Left kidney (tissue), 2 donors: ENCODE measurements around the gene LDLRAD4. TPM values are rescaled to one million over a fixed set of nuclear protein-coding genes. Genes with fewer than 3 reads are reported as not detected.

Experiments
- DNase-seq: peaks from one replicate; pipeline ENCODE4 v3.0.0-alpha.2; 2013
- polyA plus RNA-seq: library from polyadenylated mRNA; unstranded; fragments of 120-200 nt; gene quantifications from one replicate; pipeline ENCODE4 v1.2.1, GENCODE V29; 2013; ENCODE audit not compliant: insufficient read length

The LDLRAD4 gene
- polyA plus RNA-seq, 1 donor, result 9.7 TPM

DNA sequence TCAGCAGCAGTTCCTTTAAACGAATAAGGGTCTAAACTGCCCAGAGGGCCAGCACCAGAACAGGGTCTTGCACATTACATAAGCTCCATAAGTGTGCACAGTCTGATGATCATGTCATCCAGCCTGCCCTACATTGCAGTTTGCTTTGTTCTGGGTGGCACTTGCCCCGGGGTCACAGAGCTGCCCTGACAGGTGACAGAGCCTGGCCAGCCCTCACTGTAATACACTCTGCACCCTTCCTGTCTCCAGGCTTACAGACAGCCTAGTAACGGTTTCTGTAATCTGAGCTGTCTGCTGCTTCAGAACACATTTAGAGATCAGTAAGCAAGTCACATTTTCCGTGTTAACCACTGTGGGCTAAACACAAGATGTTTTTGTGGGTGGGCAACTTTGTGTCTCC, 294.5 kb downstream of the LDLRAD4 start:
- DNase-seq, result no peak

DNA sequence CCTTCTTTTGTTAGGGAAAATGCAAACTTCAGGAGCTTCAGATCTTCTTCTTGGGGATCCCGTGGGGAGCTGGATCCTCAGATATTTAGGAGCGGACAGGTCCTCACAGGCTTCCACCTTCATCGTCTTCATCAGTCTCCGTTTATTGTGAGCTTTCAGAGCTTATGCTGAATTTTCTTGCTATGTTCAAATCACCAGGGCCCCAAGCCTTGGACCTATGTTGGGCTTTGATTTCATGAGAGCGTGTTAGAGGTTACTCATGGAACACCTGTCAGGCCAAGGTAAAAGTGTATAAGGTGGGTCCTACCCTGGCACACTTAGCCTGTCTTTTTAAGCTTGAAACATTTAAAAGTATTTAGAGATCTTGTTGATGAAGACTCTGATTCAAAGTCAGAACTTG, 294.9 kb downstream of the LDLRAD4 start:
- DNase-seq, result no peak

DNA sequence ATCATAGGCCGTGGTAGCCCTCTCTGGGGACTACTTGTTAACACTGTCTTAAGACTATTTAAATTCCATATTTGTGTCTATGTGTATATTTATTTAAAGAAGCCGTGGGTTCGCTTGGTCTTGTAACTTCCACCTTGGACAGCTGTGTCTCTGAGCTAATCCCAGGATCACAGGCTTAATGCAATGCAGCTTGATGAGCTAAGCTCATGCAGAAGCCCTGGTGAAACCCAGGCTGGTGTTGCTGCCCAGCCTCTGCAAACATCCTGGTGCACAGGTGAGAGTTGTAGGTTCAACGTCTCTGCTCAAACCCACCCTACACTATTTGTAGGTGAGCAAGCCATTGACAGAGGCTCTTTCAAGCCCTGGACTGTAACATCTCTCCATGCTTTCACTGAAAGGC, 296.0 kb downstream of the LDLRAD4 start:
- no peak for DNase-seq

DNA sequence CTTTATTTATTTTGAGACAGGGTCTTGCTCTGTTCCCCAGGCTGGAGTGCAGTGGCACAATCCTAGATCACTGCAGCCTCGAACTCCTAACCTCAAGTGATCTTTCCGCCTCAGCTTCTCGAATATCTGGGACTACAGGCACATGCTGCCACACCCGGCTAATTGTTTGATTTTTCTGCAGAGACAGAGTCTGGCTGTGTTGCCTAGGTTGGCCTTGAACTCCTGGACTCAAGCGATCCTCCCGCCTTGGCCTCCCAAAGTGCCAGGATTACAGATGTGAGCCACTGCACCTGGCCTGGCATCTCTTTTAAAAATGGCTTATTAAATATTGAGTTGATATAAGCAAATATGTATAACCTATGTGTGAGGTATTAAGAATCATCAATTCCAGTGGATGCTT, 298.3 kb downstream of the LDLRAD4 start:
- no peak for DNase-seq

DNA sequence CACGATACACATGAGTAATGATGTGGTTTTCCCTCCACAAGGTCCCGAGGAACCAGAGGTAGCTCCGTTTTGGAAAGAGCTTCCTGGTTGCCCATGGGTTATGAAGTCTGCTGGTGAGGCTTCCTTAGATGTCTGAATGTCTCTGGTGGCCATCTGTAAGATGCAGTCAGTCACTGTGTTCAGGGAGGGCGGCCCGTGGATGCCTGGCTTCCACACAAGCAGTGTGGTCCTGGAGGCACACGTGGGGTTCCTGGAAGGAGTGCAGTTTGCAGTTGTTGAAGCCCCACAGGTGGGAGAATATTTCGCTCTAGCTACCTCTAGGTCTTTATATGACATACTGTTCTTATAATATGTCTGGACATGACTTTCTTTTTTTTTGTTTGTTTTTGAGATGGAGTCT, 298.8 kb downstream of the LDLRAD4 start:
- DNase-seq, result no peak

DNA sequence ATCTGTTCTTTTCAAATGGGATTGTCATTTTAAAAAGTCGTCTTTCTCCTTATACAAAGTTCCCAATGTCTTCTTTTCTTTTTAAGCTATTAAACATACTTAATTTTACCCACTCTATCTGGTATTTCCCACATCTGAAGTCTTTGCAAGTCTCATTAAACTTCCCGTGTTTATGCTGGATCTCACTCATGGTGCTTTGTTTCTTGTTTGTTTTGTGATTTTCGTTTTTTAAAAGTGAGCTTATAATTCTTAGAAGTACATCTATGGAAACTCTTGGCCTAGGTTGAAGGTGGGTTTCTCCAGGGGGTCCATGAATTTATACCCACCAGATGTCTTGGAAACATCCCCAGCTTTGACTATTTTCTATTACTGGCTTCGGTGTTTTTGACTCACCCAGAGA, 299.8 kb downstream of the LDLRAD4 start:
- no peak for DNase-seq

DNA sequence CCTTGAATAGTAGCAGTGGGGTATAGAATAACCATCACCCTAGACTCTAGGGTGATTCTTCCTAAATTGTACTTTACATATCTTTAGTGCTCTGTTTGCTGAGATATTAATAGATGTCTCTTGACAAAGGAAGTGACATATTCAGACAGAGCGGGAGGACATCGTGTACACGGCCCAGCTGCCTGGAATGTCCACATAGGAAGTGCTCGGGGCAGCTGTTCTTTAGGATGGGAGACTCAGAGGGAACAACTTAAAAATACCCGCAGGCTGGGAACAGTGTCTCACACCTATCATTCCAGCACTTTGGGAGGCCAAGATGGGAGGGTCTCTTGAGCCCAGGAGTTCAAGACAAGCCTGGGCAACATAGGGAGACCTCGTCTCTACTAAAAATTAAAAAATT, 301.7 kb downstream of the LDLRAD4 start:
- no peak for DNase-seq

DNA sequence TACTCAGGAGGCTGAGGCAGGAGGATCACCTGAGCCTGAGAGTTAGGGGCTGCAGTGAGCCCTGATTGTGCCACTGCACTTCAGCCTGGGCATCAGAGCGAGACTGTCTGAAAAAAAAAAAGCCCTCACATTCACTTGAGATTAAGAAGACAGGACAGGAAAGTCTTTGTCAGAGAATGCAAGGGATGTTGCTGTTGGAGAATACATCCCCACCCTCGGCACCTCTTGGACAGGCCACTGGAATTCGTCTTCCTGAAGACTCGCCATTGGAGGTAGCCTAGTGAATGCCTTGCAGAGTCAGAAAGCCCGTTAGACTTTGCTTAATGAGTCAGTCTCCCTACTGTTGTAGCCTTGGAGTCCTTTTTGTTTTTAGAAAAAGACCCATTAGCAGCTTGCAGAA, 302.2 kb downstream of the LDLRAD4 start:
- no peak for DNase-seq

DNA sequence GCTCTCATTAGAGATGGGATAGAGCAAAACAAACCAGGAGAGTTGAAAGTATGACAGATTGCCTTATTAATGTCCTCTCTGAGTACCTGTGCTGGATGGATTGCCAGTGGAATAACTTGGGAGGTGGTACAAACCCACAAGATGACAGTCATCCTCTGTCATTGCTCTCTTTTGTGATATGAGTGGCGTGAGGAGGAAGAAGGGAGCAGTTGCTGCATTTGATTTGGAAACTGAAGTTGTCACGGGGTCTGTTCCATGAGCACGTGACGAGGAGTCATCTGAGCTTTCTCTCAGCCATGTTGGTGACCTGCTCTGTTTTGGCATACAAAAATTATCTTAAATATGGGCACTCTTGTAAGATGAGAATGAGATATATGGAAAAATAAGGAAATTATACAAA, 302.9 kb downstream of the LDLRAD4 start:
- no peak for DNase-seq

DNA sequence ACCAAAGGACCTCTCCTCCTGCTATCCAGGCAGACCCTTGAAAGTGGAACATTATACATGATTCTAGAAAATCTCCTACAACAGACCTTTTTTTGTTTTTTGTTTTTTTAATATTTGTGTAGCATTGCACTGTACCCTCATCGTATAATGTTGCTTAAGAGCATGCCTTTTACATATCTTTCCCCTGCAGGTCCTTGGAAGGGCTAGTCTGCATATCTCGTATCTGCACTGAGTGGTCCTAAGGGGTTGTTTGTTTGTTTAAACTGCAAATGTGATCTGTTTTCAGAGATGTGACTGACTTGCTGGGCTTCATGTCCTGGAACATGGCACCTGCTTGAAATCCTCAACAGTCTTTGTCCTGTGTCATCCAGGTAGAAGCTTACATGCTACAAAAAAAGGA, 303.7 kb downstream of the LDLRAD4 start:
- DNase-seq, result no peak

DNA sequence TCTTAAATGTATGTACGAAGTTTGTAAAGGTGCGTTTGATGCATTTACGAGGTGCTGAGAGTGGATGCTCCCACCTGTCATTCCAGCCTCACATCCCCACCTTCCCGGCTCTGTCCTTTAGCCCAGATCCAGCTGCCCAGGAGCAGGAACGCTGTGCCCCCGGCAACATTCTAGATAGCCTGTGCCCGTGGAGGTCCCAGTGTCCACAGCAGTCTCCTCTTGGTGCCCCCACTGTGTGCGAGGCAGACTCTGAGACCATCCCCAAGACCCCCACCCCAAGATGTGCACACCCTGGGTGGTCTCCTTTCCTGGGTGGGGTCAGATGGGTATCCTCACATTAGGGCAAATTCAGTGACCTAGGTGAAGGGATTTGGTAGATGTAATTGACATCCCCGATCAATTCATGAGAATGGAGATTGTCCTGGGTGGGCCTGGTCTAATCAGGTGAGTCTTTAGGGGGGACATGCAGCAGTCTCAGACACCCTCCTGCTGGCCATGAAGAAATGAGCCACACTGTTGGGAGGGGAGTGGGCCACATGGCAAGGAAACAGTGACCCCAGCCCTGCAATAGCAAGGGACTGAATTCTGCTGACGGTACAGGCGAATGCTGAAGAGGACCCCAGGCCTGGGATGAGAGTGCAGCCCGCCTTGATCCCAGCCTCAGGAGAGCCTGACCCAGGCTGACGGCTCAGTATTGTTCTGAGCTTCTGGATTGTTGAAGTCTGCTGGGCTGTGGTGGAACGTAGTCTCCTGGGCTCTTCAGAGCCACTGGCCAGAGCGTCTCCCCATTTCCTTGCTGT, 304.5 kb downstream of the LDLRAD4 start:
- DNase-seq, result no peak

DNA sequence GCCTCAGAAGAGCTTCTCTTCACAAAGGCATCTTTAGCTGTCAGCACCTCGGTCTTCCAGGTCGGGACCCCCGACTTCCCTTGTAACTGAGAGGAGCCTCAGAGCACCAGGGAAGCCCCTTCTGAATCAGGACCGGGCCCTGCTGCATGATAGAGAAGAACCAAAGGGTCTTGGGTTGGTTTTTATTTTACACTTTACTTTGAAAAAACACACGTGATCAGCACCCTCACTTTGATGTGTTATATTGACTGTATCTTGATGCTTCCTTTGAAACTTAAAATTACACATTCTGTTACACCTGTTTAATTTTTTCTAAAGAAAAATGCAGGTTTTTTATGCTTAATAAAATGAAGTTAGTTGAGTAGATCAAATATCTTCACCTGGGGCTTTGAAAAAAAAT, 305.5 kb downstream of the LDLRAD4 start:
- no peak for DNase-seq

DNA sequence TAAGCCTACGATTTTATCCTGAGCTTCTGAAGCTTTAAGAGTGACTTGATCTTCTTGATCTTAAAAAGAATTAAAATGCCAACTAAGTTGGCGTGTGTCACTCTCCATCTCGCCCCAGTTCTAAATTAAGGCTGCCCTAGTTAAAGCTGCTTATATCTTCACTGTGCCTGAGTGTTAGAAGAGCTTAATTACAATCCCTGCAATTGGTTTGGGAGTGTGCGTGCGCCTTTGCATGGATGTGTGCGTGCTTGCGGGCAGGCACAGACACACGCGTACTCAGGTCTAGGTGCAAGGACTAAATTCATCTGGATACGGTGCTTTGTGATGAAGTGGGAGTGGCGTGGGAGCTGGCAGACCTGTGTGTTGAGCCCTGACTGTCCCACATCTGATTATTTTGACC, 306.3 kb downstream of the LDLRAD4 start:
- no peak for DNase-seq

DNA sequence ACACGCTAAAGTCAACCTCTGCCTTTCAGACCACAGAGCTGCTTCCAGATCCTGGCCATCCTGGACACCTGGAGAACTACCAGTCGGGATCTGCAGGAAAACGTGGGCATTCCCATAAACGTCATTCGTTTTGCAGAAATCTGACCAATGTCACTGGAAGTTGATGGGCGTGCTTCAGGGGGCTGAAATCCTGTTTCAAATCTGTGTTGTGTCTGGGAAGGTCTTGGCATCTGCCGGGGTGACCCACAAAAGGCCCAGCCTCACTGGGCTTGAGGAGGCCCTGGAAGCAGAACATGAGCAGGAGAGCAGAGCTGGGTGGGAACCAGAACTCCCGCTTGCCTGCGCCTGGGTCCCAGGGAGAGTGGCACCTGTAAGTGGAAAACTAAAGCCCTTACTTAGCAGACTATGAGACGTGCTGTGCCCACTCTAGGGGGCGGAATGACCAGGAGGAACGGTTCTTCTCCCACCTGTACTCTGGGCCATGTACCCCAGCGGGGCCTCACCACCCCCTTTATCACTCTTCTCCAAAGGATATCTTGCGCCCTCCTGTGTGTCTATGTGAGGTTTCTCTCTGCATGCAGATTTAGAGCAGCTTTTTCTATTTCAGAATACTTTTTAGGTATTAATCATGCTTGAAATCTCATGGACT, 306.9 kb downstream of the LDLRAD4 start:
- DNase-seq, result no peak

DNA sequence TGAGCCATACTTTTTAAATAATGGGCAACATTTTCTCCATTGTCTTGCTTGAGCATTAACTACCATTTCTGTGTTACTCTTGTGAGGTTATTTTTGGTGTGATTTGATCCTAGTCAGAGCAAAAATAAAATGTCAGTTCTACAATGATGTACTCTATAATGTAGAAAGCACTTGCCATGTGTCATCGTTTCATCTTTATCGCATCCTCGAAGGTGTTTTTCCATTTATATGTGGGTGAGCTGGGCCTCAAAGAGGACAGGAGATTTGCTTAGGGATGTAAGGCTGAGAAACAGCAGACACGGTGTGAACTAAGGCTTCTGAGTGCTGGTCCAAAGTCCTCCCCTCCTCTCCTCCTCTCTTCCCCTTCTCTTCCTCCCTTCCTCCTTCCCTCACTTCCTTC, 308.0 kb downstream of the LDLRAD4 start:
- no peak for DNase-seq

DNA sequence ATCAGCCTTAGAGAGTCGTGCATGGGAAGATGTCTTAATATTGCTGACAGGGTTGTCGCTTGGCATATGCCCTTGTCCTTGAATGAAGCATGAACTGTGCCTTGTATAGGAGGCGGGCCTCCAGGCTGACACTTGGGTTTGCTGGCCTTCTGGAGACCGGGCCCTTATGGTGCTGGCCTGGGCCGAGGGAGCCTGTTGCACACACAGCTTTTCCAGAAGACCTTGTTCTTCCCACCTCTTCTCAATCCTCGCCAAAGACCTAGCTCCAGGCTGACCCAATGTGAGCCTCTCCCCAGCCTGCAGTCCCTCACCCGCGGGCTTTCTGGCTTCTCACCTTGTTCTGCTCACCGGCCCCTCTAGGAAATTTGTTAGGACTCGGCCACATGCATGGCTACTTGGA, 308.7 kb downstream of the LDLRAD4 start:
- DNase-seq, result no peak

DNA sequence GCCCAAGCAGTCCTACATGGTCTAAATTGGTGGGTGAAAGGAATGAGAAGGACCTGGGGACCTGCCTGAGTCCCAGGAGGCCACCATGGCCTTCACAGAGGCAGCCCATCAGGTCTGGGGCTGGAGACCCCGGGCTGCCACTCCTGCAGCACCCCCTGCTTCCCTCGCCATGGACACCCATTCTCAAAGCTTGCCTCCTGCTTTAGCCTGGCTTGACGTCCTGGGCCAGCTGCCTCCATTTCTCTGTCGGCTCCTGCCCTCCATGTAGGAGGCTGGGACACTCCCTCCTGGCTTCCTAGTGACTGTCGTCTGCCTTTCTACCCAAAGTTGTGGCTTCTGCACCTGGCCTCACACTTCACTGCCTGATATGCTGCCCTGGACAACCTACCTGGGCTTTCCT, 309.2 kb downstream of the LDLRAD4 start:
- no peak for DNase-seq

DNA sequence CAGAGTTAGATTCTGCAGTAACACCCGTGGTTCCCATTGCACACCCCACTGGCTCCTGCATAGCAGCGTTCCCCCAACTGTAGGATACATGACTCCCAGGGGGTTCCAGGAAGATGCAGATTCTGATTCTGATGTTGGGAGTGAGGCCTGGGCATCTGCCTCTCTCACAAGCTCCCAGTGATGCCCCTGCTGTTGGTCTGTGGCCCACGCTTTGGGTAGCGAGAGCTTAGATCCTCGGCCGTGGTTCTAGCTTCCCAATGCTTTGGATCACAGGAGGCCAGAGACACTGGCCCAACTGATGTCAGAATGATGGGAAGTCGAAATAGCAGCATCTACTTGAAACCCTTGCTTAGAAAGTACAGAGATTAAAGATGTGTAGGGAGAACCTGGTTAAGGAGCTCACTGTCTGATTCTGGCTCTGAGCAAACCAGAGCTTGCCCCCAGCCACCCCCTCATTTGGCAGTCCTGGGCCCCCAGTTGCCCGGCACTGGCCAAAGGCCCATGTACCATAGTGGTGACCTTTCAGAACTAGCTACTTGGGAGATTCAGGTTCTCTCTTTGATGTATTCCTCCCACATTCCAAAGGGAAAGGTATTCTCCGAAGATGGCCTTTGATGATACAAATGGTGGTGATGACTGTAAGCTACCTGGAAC, 310.3 kb downstream of the LDLRAD4 start:
- DNase-seq, result no peak

DNA sequence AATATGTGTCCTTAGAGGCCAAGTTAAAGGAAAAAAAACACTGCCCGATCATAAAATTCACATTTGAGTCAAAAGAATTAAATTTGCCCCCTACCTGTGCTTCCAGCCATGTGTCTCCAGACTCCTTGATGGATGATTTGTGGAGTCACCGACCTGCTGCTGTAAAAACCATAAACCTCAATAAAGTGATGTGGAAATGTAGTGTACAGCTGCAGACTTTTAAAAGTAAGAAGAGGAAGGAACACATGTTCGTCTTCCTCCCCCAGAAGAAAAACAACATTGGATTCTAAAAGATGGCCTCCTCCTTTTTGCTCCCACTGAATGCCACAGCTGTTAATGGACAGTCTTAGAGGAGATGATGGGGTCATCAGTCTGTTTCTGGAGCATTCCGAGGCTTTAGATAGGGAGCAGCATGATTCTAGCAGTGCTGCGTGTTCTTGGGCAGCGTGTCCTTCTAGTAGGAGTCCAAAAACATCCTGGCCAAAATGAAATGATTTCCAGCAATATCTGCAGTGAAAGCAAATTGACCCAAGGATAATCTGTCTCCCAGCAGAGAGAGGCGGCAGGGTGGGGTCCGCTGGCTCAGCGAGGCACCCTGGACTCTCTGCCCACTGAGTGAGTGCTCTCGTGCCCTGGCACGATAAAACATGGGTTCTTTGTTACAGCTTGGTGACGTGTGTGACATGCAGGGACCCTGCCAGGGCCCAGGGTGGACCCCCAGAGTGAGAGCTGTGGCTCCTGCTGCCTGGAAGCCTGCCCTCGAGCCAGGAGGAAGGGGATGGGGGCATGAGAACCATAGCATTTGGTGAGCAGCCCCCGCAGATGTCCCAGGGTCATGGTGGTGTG, 311.7 kb downstream of the LDLRAD4 start:
- no peak for DNase-seq

DNA sequence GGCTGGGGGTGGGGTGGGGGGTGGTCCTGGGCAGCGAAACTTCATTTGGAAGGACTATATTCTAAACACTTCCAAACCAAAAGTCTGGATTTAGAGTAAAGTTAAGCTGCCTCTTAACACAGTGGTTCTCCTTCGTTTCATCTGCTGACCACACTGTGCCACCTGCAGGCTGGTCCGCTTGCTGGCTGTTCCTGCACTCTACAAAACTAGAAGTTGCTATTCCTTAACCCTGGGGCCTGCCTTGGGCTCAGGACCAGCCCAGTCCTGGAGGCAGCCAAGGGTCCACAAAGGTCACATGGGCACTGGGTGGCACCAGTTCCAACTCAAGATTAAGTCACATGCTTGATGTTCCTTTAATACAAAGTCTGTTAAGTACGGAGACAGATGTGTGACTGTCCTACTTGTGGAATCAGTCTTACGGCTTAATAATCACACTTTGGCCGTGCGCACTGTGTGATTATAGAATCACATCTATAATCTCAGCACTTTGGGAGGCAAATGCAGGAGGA, 312.4 kb downstream of the LDLRAD4 start:
- DNase-seq, result no peak

DNA sequence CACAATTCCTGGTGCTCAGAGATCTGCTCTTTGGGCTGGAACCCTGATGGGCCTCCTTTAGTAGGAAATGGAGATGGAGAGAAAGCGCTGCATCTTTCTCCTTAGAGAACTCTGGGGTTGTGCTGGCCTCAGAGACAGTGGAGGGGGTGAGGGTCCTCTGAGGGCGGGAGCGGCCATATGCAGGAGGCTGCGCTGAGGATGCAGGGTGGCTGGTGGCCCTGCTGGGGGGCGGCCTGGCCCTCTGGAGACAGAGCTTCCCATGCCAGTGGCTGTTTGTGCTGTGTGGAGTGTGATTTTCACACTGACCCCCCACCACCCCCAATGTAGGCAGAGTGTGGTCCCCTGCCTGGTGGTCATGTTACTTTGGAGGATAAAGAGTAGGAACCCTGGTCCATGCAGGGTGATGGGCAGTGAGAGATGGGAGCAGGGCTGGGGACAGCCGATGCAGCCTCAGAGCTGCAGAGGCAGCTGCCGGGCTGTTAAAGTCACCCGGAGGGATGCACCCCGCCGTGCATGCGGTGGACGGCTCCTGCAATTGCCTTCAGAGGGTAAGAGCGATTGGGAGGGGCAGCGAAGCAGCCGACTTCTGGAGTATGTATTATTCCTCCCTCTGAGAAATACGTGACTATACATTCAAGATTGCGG, 313.2 kb downstream of the LDLRAD4 start:
- DNase-seq, result no peak
